AG04450 (cell line): ENCODE measurements around the gene FOXN1. TPM values are rescaled to one million over a fixed set of nuclear protein-coding genes. Genes with fewer than 3 reads are reported as not detected.

Experiments used
- CTCF ChIA-PET: fragments of 300-600, 350-600 bp; formaldehyde crosslinking; extraction: SDS; loops from one replicate; lab custom pipeline; 2022; ENCODE audit warnings: antibody characterized with exemption, inconsistent platforms; lab: Charles Lee
- POLR2A ChIA-PET: fragments of 350-600 bp; formaldehyde crosslinking; extraction: SDS; loops from one replicate; lab custom pipeline; 2021; ENCODE audit warnings: antibody characterized with exemption, inconsistent platforms; lab: Yijun Ruan, JAX
- DNase-seq: peaks from one replicate; pipeline ENCODE4 v3.0.0-alpha.2; 2011; ENCODE audit warnings: low read depth, low spot score
- H3K27ac ChIP-seq: one replicate; pipeline ENCODE4 v1.5.1; 2012; ENCODE audit warnings: low read depth, low read length, control low read depth
- H3K27me3 ChIP-seq: one replicate; pipeline ENCODE4 v1.6.0; 2012; ENCODE audit warnings: low read length; ENCODE audit not compliant: control insufficient read depth, insufficient read depth
- H3K4me3 ChIP-seq: 2 replicates; pipeline ENCODE4 v1.5.1; 2011; ENCODE audit warnings: mild to moderate bottlenecking, low read depth, low read length, control low read depth
- H3K9me3 ChIP-seq: 2 replicates; pipeline ENCODE4 v1.5.1; 2012; ENCODE audit warnings: low read length; ENCODE audit not compliant: control insufficient read depth, insufficient read depth
- CTCF ChIP-seq: IDR thresholded peaks from 2 replicates; pipeline ENCODE4 v1.5.1; 2011; ENCODE audit warnings: low read depth, low read length, control low read depth, inconsistent platforms
- polyA plus RNA-seq: library from polyadenylated mRNA; depleted of rRNA; stranded (reverse); fragments of >200 nt; gene quantifications from 2 replicates; pipeline ENCODE4 v1.2.3, GENCODE V29; 2011

FOXN1 gene
- polyA plus RNA-seq, 1 experiment: not detected

GRCh38 chr17:28548417-28549130 is 42.4 kb downstream of the FOXN1 start:
- no peak for TF ChIP-seq CTCF
- DNase-seq: no peak

GRCh38 chr17:28549236-28550132 is 43.3 kb downstream of the FOXN1 start:
- no peak overlapping the region for H3K4me3 ChIP-seq
- H3K27me3 ChIP-seq: no peaks in the 10 kb centered on the region
- H3K9me3 ChIP-seq: no peaks in the 10 kb centered on the region
- CTCF ChIA-PET: interaction anchor here (0.5 to 2.8 kb wide), 5 partner anchors 9 to 515 kb away, joined by 3 to 11 read pairs (median 9); no protein-coding TSS in a partner anchor
- no peak for TF ChIP-seq CTCF
- POLR2A ChIA-PET: no interaction called here
- no peak for DNase-seq
- H3K27ac ChIP-seq: no peak overlapping the region

More at GRCh38 chr17:28548417-28549130, 42.4 kb downstream of the FOXN1 start:
- Histone ChIP-seq H3K4me3 (no peak overlapping the region), H3K27me3 (no peaks in the 10 kb centered on the region), H3K27ac (no peak overlapping the region), H3K9me3 (no peaks in the 10 kb centered on the region)
- POLR2A ChIA-PET: no interaction called here
- CTCF ChIA-PET: interaction anchor here (0.6 to 2.8 kb wide), 7 partner anchors 8 to 212 kb away, joined by 3 to 15 read pairs (median 4); no protein-coding TSS in a partner anchor

DNA sequence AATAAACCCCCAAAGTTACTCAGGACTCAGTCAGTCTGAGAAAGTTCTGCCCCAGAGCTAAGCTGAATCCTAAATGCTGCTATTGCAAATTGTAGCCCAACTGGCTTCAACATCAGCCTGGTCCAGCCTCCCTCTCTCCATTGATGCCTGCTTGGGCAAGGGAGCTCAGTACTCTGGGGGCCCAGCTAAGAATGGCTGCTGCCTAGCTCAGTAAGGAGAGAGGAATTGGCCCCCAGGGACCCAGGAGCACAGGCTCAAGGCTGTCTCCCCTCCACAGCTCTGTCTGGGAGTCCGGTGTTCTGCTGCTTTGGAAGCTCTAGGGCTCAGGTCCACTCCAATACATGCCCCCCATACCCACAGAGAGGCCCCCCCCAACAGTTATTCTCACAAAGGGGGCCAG is 44.7 kb downstream of the FOXN1 start:
- no peaks in the 10 kb centered on the region for H3K9me3 ChIP-seq
- H3K27ac ChIP-seq: no peak overlapping the region
- TF ChIP-seq CTCF: no peak
- no peak for DNase-seq
- no peaks in the 10 kb centered on the region for H3K27me3 ChIP-seq
- POLR2A ChIA-PET: interaction anchor here (1.6 kb wide), 1 partner anchor 21 kb away, joined by 3 read pairs; the partner anchor contains the start of gene PIGS
- no peak overlapping the region for H3K4me3 ChIP-seq
- CTCF ChIA-PET: interaction anchor here (1.6 to 2.1 kb wide), 2 partner anchors 10 to 56 kb away, joined by 10 to 11 read pairs; no protein-coding TSS in a partner anchor

DNA sequence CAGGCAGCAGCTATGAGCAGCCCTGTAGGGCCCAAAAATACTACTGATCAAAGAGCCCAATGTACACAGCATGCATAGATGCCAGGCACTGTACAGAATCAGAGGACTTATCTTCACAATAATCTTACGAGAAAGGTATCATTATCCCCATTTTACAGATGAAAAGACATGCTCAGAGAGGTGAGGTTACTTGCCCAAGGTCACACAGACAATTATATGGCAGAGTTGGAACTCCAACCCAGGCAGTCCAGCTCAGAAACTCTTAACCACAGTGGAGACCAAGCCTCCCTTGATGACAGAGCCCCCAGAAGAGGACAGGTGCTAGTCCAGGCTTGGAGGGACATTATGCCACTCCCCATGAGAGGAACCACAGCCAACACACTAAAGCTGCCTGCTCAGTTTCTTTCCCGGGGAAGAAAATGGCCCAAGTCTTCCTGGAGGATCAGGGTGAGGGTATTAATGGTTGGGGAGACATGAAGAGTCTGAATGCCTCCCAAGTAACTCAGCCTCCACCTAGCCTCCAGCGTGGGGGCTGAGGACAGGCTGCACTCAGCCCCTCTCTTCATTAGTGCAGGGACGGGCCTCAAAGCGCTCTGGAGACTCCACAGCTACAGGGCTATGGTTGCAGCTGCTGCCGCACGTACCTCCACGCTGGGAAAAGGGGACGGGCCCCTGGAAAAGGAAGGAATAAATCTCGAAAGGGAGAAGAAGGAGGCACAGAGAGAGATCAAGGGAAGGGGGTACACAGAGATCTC is 45.5 kb downstream of the FOXN1 start:
- Histone ChIP-seq H3K27me3 (no peaks in the 10 kb centered on the region), H3K9me3 (no peaks in the 10 kb centered on the region), H3K4me3 (peak overlapping the region; percentile 74), H3K27ac (no peak overlapping the region)
- no peak for DNase-seq
- CTCF ChIA-PET: interaction anchor here (1.6 to 2.1 kb wide), 2 partner anchors 11 to 57 kb away, joined by 10 to 11 read pairs; no protein-coding TSS in a partner anchor
- POLR2A ChIA-PET: interaction anchor here (1.6 kb wide), 1 partner anchor 20 kb away, joined by 3 read pairs; the partner anchor contains the start of gene PIGS
- no peak for TF ChIP-seq CTCF
